GM12874 (cell line): ENCODE measurements around the gene DRC1.

ENCODE experiments used
- CTCF ChIP-seq: IDR thresholded peaks from 2 replicates; pipeline ENCODE4 v1.5.1; 2011; ENCODE audit warnings: low read depth, mild to moderate bottlenecking, control low read depth, low read length, moderate library complexity; ENCODE audit not compliant: insufficient read depth

The DRC1 gene

DNA sequence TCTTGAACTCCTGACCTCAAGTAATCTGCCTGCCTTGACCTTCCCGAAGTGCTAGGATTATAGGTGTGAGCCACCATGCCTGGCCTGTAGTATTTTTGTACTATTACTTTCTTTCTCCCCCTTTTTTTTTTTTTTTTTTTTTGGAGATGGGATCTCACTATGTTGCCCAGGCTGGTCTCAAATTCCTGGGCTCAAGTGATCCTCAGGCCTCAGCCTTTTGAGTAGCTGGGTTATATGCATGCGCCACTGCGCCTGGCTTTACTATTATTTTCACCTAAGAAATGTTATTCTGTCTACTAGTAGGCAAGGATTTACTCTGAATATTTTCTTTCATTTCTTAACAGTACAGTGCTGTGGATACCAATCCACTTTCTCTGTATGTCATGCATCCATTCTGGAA lies 37.8 kb upstream of the DRC1 start:
- TF ChIP-seq CTCF, result no peak

GRCh38 chr2:26364669-26365068 lies 37.1 kb upstream of the DRC1 start:
- no peak for TF ChIP-seq CTCF

DNA sequence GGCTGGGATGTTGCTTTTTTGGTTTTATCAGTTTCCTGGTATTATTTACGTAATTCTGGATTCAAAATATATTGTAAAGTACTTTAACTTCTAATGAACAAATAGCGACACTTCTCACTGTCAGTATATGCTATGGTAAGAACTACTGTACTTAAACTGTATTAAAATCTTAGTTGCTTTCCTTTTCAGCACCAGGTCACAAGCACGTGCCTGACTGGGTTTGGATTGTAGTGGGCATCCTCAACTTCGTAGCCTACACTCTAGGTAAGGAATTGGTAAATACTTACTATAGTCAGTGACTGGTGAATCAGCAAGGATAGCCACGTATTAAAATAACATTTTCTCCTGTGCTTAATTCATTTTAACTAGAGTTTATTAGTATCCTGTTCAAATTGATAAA lies 34.8 kb upstream of the DRC1 start:
- no peak for TF ChIP-seq CTCF

DNA sequence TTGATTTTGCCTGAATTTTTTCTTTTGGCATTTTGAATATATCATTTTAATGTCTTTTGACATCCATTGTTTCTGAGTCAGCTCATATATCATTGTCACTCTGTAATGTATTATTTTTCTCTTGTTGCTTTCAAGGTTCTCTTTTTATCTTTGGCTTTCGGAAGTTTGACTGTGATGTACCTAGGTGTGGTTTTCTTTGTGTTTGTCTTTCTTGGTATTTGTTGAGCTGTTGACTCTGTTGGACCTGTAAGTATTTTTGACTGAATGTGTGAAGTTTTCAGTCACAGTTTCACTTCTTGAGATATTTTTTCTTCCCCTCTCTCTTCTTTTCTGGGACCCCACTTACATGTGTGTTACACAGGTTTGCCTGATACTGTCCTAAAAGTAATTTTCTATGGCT lies 24.9 kb upstream of the DRC1 start:
- TF ChIP-seq CTCF, result no peak

- no peak for TF ChIP-seq CTCF
Measured at GRCh38 chr2:26380281-26380680, 21.4 kb upstream of the DRC1 start.

GRCh38 chr2:26382564-26382963 lies 19.2 kb upstream of the DRC1 start:
- TF ChIP-seq CTCF, result no peak

- TF ChIP-seq CTCF, result no peak
Measured at GRCh38 chr2:26384183-26384582, 17.5 kb upstream of the DRC1 start.

DNA sequence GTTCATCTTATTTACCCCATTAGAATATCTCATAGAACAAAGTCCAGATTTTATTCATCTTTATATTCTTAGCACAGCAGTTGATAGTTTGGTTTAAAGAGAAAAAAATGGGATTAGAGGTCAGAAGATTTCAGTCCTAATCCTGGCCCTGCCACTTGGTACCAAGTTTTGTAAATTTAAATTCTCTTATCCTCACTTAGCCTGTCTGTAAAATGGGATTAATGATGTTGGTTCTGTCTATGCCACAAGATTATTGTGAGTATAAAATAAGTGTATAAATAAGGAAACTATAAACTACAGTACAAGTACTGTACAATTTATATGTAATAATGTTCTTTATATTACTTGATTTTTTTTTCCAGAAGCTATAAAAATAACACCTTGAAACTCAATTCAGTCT lies 17.1 kb upstream of the DRC1 start:
- TF ChIP-seq CTCF, result no peak
